OCI-LY1 (cell line): ENCODE data around the gene CDSN.

Source experiments
- H2AFZ ChIP-seq: fragments of 200-600 bp; sonication (generic), shearing (Covaris generic); 2 replicates; pipeline ENCODE4 v1.6.0; 2014; ENCODE audit warnings: antibody characterized with exemption, mild to moderate bottlenecking, low read length
- H3F3A ChIP-seq: fragments of 200-600 bp; sonication (generic), shearing (Covaris generic); 2 replicates; pipeline ENCODE4 v1.6.0; 2014; ENCODE audit warnings: mild to moderate bottlenecking, antibody characterized with exemption, low read length, moderate library complexity; ENCODE audit not compliant: insufficient read depth
- H3K27ac ChIP-seq: fragments of 200-600 bp; sonication (generic); 2 replicates; pipeline ENCODE4 v1.5.1; 2014; ENCODE audit warnings: low read length, mixed run types, mild to moderate bottlenecking, low read depth; ENCODE audit not compliant: poor library complexity, severe bottlenecking
- H3K27me3 ChIP-seq: fragments of 200-600 bp; sonication (generic); 2 replicates; pipeline ENCODE4 v1.6.0; 2014; ENCODE audit warnings: antibody characterized with exemption, mild to moderate bottlenecking, low read length, moderate library complexity; ENCODE audit not compliant: insufficient read depth
- H3K36me3 ChIP-seq: fragments of 200-600 bp; sonication (generic); 2 replicates; pipeline ENCODE4 v1.6.1; 2014; ENCODE audit warnings: mild to moderate bottlenecking, antibody characterized with exemption, low read length, moderate library complexity, mixed read lengths; ENCODE audit not compliant: insufficient read depth
- H3K4me1 ChIP-seq: fragments of 200-600 bp; sonication (generic); 2 replicates; pipeline ENCODE4 v1.5.1; 2014; ENCODE audit warnings: mild to moderate bottlenecking, low read length, moderate library complexity; ENCODE audit not compliant: insufficient read depth, severe bottlenecking
- H3K4me2 ChIP-seq: fragments of 200-600 bp; sonication (generic), shearing (Covaris generic); 2 replicates; pipeline ENCODE4 v1.6.1; 2014; ENCODE audit warnings: low read length
- H3K4me3 ChIP-seq: fragments of 200-600 bp; sonication (generic); 2 replicates; pipeline ENCODE4 v1.5.1; 2014; ENCODE audit warnings: low read length, low read depth, mild to moderate bottlenecking, mixed read lengths; ENCODE audit not compliant: poor library complexity, severe bottlenecking
- H3K79me2 ChIP-seq: fragments of 200-600 bp; shearing (Covaris generic); 2 replicates; pipeline ENCODE4 v1.6.1; 2016; ENCODE audit warnings: mixed run types, low read length, mixed read lengths; ENCODE audit not compliant: insufficient read depth
- H3K9ac ChIP-seq: fragments of 200-600 bp; sonication (generic), shearing (Covaris generic); 2 replicates; pipeline ENCODE4 v1.6.1; 2014; ENCODE audit warnings: mild to moderate bottlenecking, low read length, mixed read lengths
- H3K9me2 ChIP-seq: fragments of 200-600 bp; sonication (generic), shearing (Covaris generic); 2 replicates; pipeline ENCODE4 v1.6.1; 2014; ENCODE audit warnings: low read depth, mild to moderate bottlenecking, low read length, mixed read lengths
- H3K9me3 ChIP-seq: fragments of 200-600 bp; shearing (Covaris generic); 2 replicates; pipeline ENCODE4 v1.6.1; 2014; ENCODE audit warnings: low read length, mixed read lengths
- H4K20me1 ChIP-seq: fragments of 200-600 bp; sonication (generic), shearing (Covaris generic); 2 replicates; pipeline ENCODE4 v1.6.0; 2016; ENCODE audit warnings: mild to moderate bottlenecking, low read length; ENCODE audit not compliant: insufficient read depth
- CTCF ChIP-seq: fragments of 200-600 bp; sonication (generic), shearing (Covaris generic); IDR thresholded peaks from 2 replicates; pipeline ENCODE4 v1.5.1; 2017; ENCODE audit warnings: mild to moderate bottlenecking, antibody characterized with exemption, low read length, moderate library complexity, mixed read lengths
- EZH2 ChIP-seq: fragments of 200-600 bp; sonication (generic), shearing (Covaris generic); IDR thresholded peaks from 2 replicates; pipeline ENCODE4 v1.8.0; 2017; ENCODE audit warnings: borderline replicate concordance, mixed run types, mild to moderate bottlenecking, antibody characterized with exemption, low read length, moderate library complexity, mixed read lengths

Gene CDSN

GRCh38 chr6:31096656-31097055 lies 23.6 kb downstream of the CDSN start:
- Histone ChIP-seq H3K9me2 (no peaks in the 10 kb centered on the region), H2AFZ (no peak overlapping the region), H3K4me2 (no peak overlapping the region), H3K27me3 (no peaks in the 10 kb centered on the region), H3F3A (no peaks in the 10 kb centered on the region), H3K36me3 (no peaks in the 10 kb centered on the region), H3K9me3 (no peaks in the 10 kb centered on the region), H3K9ac (no peak overlapping the region), H3K4me1 (no peaks in the 10 kb centered on the region), H3K27ac (no peak overlapping the region), H3K79me2 (no peaks in the 10 kb centered on the region), H4K20me1 (no peaks in the 10 kb centered on the region), H3K4me3 (no peak overlapping the region)
- TF ChIP-seq EZH2 (no peak), CTCF (no peak)

GRCh38 chr6:31096215-31096614 lies 24.0 kb downstream of the CDSN start:
- Histone ChIP-seq H3K79me2 (no peaks in the 10 kb centered on the region), H3K4me2 (no peak overlapping the region), H4K20me1 (no peaks in the 10 kb centered on the region), H3K4me3 (no peak overlapping the region), H3K27me3 (no peaks in the 10 kb centered on the region), H3K27ac (no peak overlapping the region), H3K36me3 (no peaks in the 10 kb centered on the region), H3K9me3 (no peaks in the 10 kb centered on the region), H3K9me2 (no peaks in the 10 kb centered on the region), H2AFZ (no peak overlapping the region), H3K4me1 (no peaks in the 10 kb centered on the region), H3K9ac (no peak overlapping the region), H3F3A (no peaks in the 10 kb centered on the region)
- no peak for TF ChIP-seq CTCF
- no peak for TF ChIP-seq EZH2

GRCh38 chr6:31094389-31094881 lies 25.8 kb downstream of the CDSN start:
- peaks cover 5% of the 10 kb centered on the region; the same call in 1 of the 2 replicates for H3K27me3 ChIP-seq
- no peaks in the 10 kb centered on the region for H3K9me2 ChIP-seq
- no peak overlapping the region for H3K9ac ChIP-seq
- H3F3A ChIP-seq = no peaks in the 10 kb centered on the region
- H2AFZ ChIP-seq = no peak overlapping the region
- no peak overlapping the region for H3K27ac ChIP-seq
- no peaks in the 10 kb centered on the region for H3K36me3 ChIP-seq
- no peaks in the 10 kb centered on the region for H3K9me3 ChIP-seq
- no peaks in the 10 kb centered on the region for H3K4me1 ChIP-seq
- H4K20me1 ChIP-seq = no peaks in the 10 kb centered on the region
- H3K4me3 ChIP-seq = no peak overlapping the region
- no peak overlapping the region for H3K4me2 ChIP-seq
- H3K79me2 ChIP-seq = no peaks in the 10 kb centered on the region
- TF ChIP-seq CTCF (no peak), EZH2 (no peak)
